ENCODE measurements around the gene IFITM1. TPM values are rescaled to one million over a fixed set of nuclear protein-coding genes. Genes with fewer than 3 reads are reported as not detected.

Gene IFITM1
- total RNA-seq (2021; fragmentation: NEBNext Ultra II Directional; extraction: Animal tissue kit (Norgen Biotek cat#: 25700)) (394 and 417 TPM in 2 replicates), polyA plus RNA-seq (2011; rRNA removed) (1,464 and 1,887 TPM in 2 replicates), polyA minus RNA-seq (2011; rRNA and poly(A)+ RNA removed) (336 and 605 TPM in 2 replicates)
- 1,079 TPM for polyA plus RNA-seq (2011; cell fraction: cytosol; rRNA removed)
- 974 TPM for polyA plus RNA-seq (2011; cell fraction: nucleus; rRNA removed)
- 247 to 559 TPM (median 446 TPM) in 4 replicates for polyA plus RNA-seq (2012, experiment 1 of 2)
- 534 TPM for polyA plus RNA-seq (2012, experiment 2 of 2)
- polyA plus RNA-seq (2013, experiment 1 of 2): 788 TPM
- 902 TPM for polyA plus RNA-seq (2013, experiment 2 of 2)
- polyA minus RNA-seq (2011; cell fraction: cytosol; rRNA and poly(A)+ RNA removed): 285 TPM
- 204 TPM for polyA minus RNA-seq (2011; cell fraction: nucleus; rRNA and poly(A)+ RNA removed)
- long read RNA-seq, experiment 1, transcript IFITM1-202 (2 exons, 855 nt): major isoform, 444 of 474 reads
- long read RNA-seq, experiment 1, partial matches to known transcripts: 3 of 474 reads
- long read RNA-seq, experiment 1, other reads (novel, unspliced or antisense): 25 of 474 reads
- long read RNA-seq, experiment 2, transcript IFITM1-202 (2 exons, 855 nt): major isoform, 24 of 30 reads
- long read RNA-seq, experiment 2, partial matches to known transcripts: 0 of 30 reads
- long read RNA-seq, experiment 2, other reads (novel, unspliced or antisense): 4 of 30 reads

GRCh38 chr11:313787-314553 is at the start of gene IFITM1:
TSS of gene IFITM1 (plus strand) at chr11:314040. CDS start at chr11:314171, 131 bp downstream.
- Histone ChIP-seq H2BK5ac (ENCODE audit: low read depth, low read length) (peak within 1 kb of the TSS; percentile 96), H3K4ac (replicated peaks; ENCODE audit: insufficient read length, low read depth, low read length) (peak within 1 kb of the TSS; percentile 95), H2AK5ac (ENCODE audit: low read depth, low read length) (peak within 1 kb of the TSS; percentile 93; the same call in 1 of the 2 replicates), H3K4me1 (replicated peaks in 1 of 4; ENCODE audit: control insufficient read depth in 3 of 4, insufficient read depth in 4 of 4, low read length in 3 of 4) (peaks cover 9 to 41% (median 31%) of the 10 kb centered on the region in 4 experiments), H3K4me3 (ENCODE audit: extremely low read depth in 1 of 4, insufficient read depth in 2 of 4, low read depth in 3 of 4, low read length in 4 of 4) (peak within 1 kb of the TSS; percentile 71 to 94 (median 86)), H3K23me2 (ENCODE audit: low read depth, low read length) (peaks cover 18% of the 10 kb centered on the region; the same call in 1 of the 2 replicates), H3K4me2 (ENCODE audit: insufficient read depth in 1 of 2, low read depth in 2 of 2, low read length in 2 of 2) (peak within 1 kb of the TSS; percentile 75 to 89), H4K91ac (replicated peaks; ENCODE audit: insufficient read length, low read length) (peak within 1 kb of the TSS; percentile 63), H2AFZ (ENCODE audit: low read length) (no peak within 1 kb of the TSS), H3K79me2 (ENCODE audit: control insufficient read depth in 1 of 2, insufficient read depth in 2 of 2, low read length in 2 of 2) (peaks cover 0 to 21% of the 10 kb centered on the region in 2 experiments; a peak in 2 of 4 replicates), H2BK15ac (ENCODE audit: low read length) (peak within 1 kb of the TSS; percentile 97; the same call in 1 of the 2 replicates), H3K27me3 (replicated peaks in 1 of 4; ENCODE audit: control insufficient read depth in 3 of 4, extremely low read depth in 1 of 4, insufficient read depth in 3 of 4, low read length in 3 of 4) (no peaks in the 10 kb centered on the region), H3K56ac (replicated peaks; ENCODE audit: insufficient read length, low read depth, low read length) (peak within 1 kb of the TSS; percentile 49), H4K20me1 (replicated peaks in 1 of 2; ENCODE audit: control insufficient read depth in 1 of 2, insufficient read depth in 2 of 2, low read length in 2 of 2) (peaks cover 0 to 5% of the 10 kb centered on the region in 2 experiments), H3K18ac (ENCODE audit: extremely low read depth, low read length) (peak within 1 kb of the TSS; percentile 95), H3K14ac (ENCODE audit: insufficient read length) (no peak within 1 kb of the TSS), H2BK120ac (replicated peaks; ENCODE audit: low read depth, low read length) (peak within 1 kb of the TSS; percentile 91), H3K23ac (ENCODE audit: insufficient read length) (no peak within 1 kb of the TSS), H3K36me3 (ENCODE audit: control insufficient read depth in 2 of 4, insufficient read depth in 4 of 4, low read length in 3 of 4) (peaks cover 0 to 4% (median 0%) of the 10 kb centered on the region in 4 experiments; a peak in 1 of 8 replicates), H3K9ac (replicated peaks in 1 of 4; ENCODE audit: extremely low read depth in 1 of 4, low read depth in 3 of 4, low read length in 3 of 4) (peak within 1 kb of the TSS in 3 of 4 experiments; percentile 51 to 85 (median 56); a peak in 6 of 7 replicates), H4K5ac (ENCODE audit: insufficient read length, low read depth, low read length) (peak within 1 kb of the TSS; percentile 68), H4K8ac (ENCODE audit: extremely low read depth, insufficient read depth, low read length) (no peak within 1 kb of the TSS), H2BK12ac (ENCODE audit: low read depth, low read length) (peak within 1 kb of the TSS; percentile 90), H3K9me3 (ENCODE audit: insufficient read depth in 2 of 2, low read depth in 1 of 2, low read length in 1 of 2) (no peaks in the 10 kb centered on the region), H3K27ac (ENCODE audit: low read depth, low read length) (peak within 1 kb of the TSS; percentile 43; the same call in 1 of the 2 replicates), H3K79me1 (ENCODE audit: low read depth, low read length) (no peaks in the 10 kb centered on the region), H2BK20ac (ENCODE audit: low read length) (peak within 1 kb of the TSS; percentile 95; the same call in 1 of the 2 replicates)
- POLR2A ChIA-PET (ENCODE audit: partially characterized antibody): interaction anchor here (1.8 to 4.0 kb wide), 3 partner anchors 16 to 41 kb away, joined by 4 to 17 read pairs (median 9); no protein-coding TSS in a partner anchor
- CTCF ChIA-PET (ENCODE audit: partially characterized antibody): interaction anchor here (0.9 to 4.2 kb wide), 5 partner anchors 8 to 62 kb away, joined by 3 to 33 read pairs (median 4); no protein-coding TSS in a partner anchor
- 3% methylated on average over 18 of the region's 18 CpGs; no CpG with 5 or more reads in 1 of the 2 experiments for WGBS, 2 experiments (ENCODE audit: extremely low coverage in 1 of 2, insufficient coverage in 1 of 2, insufficient read length in 1 of 2, insufficient replicate concordance in 2 of 2, low coverage in 1 of 2, low lambda C conversion rate in 2 of 2, missing lambda C conversion rate in 1 of 2)
- DNase-seq (ENCODE audit: low read depth in 1 of 2, low spot score in 2 of 2): peak in 1 of 2 experiments; percentile 57
- no peak for FAIRE-seq
- TF ChIP-seq CREB1 (IDR thresholded peaks at IDR 0.05): no peak
- no peak for TF ChIP-seq BCL11A (IDR thresholded peaks at IDR 0.05; ENCODE audit: low read depth in 2 of 2, low read length in 2 of 2)
- no peak for TF ChIP-seq SIRT6 (IDR thresholded peaks at IDR 0.05; ENCODE audit: low read length)
- TF ChIP-seq SP1 (IDR thresholded peaks at IDR 0.05; ENCODE audit: low read depth, low read length): 0 out of 2 replicates have a peak, but pooled peaks have one; percentile 33
- no peak for TF ChIP-seq CHD1 (IDR thresholded peaks at IDR 0.05; ENCODE audit: low read depth, low read length)
- TF ChIP-seq MAFK (IDR thresholded peaks at IDR 0.05; ENCODE audit: low read depth, low read length): no peak
- no peak for TF ChIP-seq SP2 (IDR thresholded peaks at IDR 0.05; ENCODE audit: low read length)
